Stimulated activated CD8-positive, alpha-beta memory T cell treated with anti-CD3 and anti-CD28 coated beads, Interleukin-12 subunit alpha, Interleukin-12 subunit beta, amount 100 ng/mL, for 4 hours (primary cell): ENCODE data around the gene PARP14.
"Not testable (repeated sequence)": the region's sequence is repeated elsewhere in the genome, so short reads cannot be mapped to it uniquely, and the experiment has no call there.

Source experiments
- DNase-seq: peaks from one replicate; pipeline ENCODE4 v3.0.0-alpha.2; 2020; ENCODE audit warnings: low read depth

The PARP14 gene, protein sequence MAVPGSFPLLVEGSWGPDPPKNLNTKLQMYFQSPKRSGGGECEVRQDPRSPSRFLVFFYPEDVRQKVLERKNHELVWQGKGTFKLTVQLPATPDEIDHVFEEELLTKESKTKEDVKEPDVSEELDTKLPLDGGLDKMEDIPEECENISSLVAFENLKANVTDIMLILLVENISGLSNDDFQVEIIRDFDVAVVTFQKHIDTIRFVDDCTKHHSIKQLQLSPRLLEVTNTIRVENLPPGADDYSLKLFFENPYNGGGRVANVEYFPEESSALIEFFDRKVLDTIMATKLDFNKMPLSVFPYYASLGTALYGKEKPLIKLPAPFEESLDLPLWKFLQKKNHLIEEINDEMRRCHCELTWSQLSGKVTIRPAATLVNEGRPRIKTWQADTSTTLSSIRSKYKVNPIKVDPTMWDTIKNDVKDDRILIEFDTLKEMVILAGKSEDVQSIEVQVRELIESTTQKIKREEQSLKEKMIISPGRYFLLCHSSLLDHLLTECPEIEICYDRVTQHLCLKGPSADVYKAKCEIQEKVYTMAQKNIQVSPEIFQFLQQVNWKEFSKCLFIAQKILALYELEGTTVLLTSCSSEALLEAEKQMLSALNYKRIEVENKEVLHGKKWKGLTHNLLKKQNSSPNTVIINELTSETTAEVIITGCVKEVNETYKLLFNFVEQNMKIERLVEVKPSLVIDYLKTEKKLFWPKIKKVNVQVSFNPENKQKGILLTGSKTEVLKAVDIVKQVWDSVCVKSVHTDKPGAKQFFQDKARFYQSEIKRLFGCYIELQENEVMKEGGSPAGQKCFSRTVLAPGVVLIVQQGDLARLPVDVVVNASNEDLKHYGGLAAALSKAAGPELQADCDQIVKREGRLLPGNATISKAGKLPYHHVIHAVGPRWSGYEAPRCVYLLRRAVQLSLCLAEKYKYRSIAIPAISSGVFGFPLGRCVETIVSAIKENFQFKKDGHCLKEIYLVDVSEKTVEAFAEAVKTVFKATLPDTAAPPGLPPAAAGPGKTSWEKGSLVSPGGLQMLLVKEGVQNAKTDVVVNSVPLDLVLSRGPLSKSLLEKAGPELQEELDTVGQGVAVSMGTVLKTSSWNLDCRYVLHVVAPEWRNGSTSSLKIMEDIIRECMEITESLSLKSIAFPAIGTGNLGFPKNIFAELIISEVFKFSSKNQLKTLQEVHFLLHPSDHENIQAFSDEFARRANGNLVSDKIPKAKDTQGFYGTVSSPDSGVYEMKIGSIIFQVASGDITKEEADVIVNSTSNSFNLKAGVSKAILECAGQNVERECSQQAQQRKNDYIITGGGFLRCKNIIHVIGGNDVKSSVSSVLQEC (N-terminal part only)

DNA sequence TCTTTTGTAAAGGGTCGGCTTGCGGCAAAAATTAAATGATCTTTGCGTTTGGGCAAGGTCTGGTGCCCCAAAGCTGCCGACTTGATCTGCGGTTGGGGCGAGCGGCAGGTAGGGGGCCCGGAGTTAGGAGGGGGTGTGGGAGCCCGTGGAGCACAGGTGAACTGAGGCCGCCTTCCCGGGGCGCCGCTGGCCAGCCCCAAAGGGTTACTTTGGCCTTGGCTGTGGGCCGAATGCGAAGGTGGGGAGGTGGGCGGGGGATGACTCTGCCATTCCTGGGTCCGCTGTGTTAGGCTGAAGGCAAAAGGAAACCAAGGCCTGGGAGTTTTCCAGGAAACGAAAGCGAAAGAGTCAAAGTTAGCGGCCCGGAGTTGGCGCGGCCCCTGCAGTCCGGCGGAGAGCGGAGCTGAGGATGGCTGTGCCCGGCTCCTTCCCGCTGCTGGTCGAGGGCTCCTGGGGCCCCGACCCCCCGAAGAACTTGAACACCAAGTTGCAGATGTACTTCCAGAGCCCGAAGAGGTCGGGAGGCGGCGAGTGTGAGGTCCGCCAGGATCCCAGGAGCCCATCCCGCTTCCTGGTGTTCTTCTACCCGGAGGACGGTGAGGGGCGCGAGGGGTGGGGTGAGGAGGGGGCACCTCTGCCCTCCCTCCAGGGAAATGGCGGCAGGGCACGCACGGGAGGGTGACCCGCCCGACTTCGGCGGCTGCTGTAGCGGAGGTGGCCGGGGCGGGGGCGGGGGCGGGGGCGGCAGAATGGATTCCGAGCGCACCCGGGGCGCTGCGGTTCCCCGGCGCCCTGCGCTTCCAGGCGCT is at the start of gene PARP14:
Gene PARP14, plus strand, starts transcription at position 365 of the 809 bp plus-strand sequence. Its CDS starts 45 bp downstream, at position 410.
- DNase-seq = peak; percentile 52

DNA sequence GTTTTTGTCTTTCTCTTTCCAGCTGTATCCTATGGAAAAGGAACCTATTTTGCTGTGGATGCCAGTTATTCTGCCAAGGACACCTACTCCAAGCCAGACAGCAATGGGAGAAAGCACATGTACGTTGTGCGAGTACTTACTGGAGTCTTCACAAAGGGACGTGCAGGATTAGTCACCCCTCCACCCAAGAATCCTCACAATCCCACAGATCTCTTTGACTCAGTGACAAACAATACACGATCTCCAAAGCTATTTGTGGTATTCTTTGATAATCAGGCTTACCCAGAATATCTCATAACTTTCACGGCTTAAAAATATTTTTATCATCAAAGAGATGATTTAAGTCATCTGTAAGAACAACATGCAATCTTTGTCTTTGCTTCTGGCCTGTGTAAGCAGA is 44.9 kb upstream of the PARP14 start:
- no peak for DNase-seq

DNA sequence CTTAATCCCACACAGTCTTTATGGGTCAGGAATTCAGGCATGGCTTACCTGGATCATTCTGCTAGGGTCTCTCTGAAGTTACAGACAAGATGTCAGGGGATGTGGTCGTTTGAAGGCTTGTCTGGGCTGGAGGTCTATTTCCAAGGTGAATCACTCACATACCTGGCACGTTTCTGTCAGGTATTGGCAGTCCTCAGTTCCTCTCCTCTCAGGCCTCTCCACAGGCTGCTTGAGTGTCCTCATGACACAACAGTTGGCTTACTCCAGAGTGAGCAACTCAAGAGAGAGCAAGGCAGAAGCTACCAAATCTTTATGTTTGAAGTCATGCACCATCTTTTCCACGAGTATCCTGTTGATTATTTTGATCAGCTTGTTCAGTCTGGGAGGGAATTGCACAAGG is 43.9 kb upstream of the PARP14 start:
- no peak for DNase-seq

DNA sequence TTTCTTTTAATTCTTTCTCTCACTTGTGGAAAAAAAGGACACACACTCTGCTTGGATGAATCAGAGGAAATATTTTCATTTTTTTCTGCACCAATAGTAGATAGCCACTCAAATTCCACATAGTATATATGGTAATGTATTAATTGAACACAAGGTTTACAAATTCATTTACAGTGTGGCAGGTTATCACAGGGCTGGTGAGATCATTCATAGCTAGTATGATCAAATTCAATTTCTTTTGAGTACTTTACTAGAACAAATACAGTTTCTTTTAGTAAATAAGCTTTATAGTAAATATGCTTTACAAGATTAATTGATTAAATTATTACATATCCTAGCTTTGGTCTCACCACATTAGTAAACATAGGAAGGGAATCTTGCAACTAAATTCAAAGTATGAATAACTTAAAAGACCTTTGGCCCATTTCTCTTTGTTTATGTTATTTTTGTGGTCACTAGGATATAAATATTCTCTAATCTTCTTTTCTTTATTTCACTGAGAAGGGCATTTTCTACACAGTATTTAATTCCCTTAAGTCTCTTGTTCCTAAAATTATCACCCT is 40.1 kb upstream of the PARP14 start:
- DNase-seq = no peak

DNA sequence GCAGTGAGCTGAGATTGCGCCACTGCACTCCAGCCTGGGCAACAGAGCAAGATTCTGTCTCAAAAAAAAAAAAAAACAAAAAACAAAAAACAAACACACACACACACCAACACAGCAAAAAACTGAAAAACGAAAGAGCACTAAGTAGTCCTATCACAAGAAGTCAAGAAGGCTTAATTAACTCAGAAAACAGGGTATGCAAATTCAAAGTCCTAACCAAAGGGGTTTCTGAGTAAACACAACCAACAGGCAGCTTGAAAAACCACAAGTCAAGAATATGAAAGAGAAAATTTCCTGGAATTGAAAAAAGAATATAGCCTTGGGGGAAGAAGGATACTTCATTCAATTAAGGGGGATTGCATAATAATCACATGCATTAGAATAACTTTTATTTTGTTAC is 37.7 kb upstream of the PARP14 start:
- no peak for DNase-seq

DNA sequence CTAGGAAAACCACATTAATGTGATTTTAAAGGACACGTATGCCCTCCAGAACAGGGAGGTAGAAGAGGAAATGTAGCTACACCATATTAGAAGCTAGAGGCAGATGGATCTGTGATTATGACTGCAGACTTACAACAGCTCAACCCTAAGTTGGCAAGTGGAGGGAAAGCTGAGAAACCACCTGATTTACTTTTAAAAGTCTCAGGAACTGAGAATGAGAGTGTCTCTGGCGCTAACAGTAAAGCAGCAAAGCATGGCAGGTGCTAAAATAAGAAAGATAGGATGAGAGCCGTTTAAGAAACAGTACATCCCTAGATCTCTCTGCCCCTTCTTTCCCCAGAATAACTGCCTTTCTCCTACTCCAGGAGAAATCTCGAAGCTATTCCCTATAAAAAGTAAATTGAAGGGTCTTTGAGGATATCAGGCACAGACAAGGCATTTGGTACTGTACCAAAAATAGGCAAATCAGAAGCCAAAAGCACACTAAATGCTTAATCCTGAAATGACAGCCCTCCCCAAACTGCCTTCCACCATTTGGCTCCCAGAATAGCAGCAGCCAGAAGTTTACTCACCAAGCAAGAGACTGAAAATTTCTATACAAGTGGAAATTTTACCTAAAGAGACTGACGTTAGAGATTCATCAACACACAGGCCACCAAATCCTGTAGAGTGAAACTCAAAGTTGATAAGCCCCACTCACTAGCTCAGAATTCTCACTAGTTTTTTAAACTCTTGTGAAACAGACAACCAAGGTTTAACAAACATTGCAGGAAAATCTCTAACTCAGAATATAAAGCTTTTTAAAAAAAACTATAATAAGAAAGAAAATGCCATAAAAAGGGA is 34.3 kb upstream of the PARP14 start:
- DNase-seq = no peak

DNA sequence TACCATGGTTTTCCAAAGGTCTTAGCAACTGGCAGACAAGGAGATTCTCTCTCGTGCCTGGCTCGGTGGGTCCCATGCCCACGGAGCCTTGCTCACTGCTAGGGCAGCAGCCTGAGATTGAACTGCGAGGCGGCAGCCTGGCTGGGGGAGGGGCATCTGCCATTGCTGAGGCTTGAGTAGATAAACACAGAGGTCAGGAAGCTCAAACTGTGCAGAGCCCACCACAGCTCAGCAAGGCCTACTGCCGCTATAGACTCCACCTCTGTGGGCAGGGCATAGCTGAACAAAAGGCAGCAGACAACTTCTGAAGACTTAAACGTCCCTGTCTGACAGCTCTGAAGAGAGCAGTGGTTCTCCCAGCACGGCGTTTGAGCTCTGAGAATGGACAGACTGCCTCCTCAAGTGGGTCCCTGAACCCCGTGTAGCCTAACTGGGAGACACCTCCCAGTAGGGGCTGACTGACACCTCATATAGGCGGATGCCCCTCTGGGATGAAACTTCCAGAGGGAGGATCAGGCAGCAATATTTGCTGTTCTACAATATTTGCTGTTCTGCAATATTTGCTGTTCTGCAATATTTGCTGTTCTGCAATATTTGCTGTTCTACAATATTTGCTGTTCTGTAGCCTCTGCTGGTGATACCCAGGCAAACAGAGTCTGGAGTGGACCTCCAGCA is 29.3 kb upstream of the PARP14 start:
- not testable (repeated sequence) for DNase-seq

DNA sequence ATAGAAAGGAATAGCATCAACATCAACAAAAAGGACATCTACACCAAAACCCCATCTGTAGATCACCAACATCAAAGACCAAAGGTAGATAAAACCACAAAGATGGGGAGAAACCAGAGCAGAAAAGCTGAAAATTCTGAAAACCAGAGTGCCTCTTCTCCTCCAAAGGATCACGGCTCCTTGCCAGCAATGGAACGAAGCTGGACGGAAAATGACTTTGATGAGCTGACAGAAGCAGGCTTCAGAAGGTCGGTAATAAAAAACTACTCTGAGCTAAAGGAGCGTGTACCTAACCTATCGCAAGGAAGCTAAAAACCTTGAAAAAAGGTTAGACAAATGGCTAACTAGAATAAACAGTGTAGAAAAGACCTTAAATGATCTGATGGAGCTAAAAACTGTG is 28.7 kb upstream of the PARP14 start:
- DNase-seq = not testable (repeated sequence)

DNA sequence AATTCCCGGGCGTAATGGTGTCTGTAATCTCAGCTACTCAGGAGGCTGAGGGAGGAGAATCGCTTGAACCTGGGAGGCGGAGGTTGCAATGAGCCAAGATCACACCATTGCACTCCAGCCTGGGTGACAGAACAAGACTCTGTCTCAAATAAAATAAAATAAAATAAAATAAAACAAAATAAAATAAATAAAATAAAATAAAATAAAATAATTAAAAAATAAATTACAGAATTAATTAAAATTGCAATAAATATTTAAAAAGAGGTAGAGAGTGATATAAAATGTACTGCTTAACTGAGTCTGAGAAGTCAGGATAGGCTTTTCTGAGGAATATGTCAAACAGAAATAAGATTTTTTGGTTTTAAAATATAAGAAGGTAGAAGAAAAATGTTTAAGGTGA is 22.3 kb upstream of the PARP14 start:
- DNase-seq = not testable (repeated sequence)

DNA sequence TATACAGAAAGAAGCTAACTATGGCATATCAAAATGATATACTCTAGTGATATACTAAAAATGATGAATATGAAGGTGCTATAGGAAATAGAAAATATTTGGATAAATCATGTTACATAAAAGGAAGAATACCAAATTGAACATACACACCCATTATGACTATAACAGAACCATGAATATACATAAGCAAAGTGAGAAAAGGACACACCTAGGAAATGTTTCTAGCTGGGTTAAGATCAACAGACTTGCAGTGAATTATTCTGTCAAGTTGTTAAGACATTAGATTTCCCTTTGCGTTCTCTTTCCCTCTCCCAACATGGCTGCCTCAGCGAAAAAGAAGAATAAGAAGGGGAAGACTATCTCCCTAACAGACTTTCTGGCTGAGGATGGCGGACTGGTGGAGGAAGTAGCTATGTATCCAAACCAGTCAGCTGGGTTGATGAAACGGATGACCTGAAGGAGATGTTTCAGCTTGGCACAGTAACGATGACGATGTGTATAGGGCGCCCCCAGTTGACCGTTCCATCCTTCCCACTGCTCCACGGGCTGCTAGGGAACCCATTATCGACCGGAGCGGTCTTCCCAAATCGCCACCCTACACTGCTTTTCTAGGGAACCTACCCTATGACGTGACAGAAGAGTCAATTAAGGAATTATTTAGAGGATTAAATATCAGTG is 20.2 kb upstream of the PARP14 start:
- DNase-seq = no peak

DNA sequence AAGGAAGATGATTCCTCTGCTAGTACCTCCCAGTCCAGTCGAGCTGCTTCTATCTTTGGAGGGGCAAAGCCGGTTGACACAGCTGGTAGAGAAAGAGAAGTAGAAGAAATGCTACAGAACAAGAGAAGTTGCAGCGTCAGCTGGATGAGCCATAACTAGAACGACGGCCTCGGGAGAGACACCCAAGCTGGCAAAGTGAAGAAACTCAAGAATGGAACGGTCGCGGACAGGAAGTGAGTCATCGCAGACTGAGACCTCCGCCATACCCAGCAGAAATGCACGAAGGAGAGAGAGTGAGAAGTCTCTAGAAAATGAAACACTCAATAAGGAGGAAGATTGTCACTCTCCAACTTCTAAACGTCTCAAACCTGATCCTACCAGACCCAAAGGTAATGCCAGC is 19.0 kb upstream of the PARP14 start:
- no peak for DNase-seq

DNA sequence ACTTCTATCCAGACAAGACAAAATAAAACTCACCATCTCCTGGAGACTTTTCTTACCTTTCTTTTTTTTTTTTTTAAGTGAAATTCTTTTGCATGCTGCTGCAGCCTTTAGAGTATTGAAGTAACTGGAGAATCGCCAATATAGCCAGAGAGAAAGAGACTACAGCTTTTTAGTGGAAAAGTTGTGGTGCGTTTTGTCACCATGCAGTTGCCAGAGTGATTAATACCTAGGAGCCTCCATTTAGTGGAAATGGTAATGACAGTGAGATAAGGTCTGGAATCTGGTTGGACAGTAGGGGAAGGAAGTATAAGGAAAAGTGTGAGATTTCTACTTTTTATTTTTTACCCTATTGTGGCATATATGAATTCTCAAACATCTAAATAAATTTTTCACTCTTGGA is 18.1 kb upstream of the PARP14 start:
- no peak for DNase-seq

DNA sequence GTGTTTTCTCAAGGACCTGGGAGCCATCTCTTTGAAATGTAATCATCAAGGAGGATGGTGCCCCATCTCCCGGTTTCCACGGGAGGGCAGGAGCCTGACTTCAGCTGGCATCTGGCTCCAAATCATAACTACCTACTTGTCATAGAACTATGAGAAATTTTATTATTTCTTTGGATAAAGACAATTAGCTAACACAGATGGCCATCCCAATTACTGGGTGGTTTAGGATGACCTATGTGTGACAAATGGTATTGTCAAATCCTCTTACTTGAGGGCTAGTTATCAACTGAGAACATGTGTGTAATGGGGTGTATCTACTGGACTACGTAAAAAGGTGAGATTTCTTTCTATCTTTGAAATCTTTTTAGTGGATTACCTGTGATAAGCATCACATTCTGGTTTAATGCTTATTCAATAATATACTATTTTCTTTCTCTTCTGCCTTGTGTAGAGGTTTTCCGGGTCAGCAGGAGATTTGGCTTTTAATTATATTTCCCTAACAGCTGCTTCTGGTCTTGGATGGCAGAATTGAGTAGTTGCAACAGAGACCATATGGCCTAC is 15.3 kb upstream of the PARP14 start:
- DNase-seq = no peak

DNA sequence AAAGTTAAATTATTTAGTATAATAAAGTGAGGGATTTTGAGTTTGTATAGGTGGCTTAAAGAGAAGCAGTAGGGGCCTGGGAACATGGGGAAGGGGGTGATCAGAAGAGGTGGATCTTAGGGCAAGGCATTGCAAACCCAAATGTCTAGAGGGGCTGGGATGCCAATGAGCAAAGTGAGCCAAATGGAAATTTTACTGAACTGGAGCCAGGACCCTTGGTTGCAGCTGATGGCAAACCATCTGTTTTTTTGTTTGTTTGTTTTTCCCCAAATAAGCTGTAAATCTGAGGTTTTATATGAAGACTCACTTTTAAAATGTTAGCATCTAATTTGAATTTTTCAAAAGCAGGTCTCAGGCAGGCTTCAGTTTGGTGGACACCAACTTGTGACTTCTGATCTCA is 14.8 kb upstream of the PARP14 start:
- no peak for DNase-seq

DNA sequence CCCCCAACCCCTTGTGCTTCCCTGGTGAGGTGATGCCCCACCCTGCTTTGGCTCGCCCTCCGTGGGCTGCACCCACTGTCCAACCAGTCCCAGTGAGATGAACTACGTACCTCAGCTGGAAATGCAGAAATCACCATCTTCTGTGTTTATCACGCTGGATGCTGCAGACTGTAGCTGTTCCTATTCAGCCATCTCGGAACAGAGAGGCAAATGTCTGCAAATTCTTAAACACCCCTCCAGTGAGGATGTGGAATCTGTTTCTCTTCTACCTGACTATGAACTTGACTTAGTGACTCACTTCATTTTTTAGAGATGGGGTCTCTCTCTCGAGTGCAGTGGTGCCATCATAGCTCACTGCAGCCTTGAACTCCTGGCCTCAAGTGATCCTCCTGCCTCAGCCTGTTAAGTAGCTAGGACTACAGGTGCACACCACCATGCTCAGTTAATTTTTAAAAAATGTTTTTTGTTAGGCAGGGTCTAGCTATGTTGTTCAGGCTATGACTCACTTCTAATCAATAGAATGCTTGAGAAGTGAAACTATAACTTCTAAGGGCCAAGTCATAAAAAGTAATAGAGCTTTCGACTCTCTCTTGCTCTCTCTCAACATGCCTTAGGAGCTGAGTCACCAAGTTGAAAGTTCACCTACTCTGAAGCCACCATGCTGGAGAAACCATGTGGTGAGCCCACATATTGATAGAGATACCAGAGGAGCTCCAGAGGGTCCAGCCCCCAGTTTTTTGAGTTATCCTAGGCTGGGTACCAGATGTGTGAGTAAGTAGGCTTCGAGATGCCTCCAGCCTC is 11.5 kb upstream of the PARP14 start:
- no peak for DNase-seq

DNA sequence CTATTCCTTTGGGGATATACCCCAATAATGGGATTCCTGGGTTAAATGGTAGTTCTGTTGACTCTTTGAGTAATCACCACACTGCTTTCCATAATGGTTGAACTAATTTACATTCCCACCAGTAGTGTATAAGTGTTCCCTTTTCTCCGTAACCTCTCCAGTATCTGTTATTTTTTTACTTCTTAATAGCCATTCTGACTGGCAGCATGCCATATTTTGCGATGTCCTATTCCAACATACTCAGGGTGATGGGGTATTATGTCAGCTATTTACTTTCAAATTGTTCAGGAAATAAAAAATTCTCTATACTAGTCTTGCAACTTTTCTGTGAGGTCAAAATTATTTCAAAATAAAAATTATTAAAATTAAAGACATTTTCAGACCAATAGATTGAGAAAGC is 9.1 kb upstream of the PARP14 start:
- DNase-seq = no peak

DNA sequence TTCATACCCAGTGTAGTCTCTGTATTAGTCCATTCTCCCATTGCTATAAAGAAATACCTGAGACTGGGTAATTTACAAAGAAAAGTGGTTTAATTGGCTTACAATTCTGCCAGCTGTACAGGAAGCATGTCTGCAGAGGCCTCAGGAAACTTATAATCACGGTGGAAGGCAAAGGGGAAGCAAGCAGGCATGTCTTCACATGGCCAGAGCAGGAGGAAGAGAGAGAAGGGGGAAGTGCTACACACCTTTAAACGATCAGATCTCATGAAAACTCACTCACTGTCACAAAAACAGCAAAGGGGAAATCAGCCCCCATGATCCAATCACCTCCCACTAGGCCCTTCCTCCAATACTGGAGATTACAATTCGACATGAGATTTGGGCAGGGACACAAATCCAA is 6.3 kb upstream of the PARP14 start:
- no peak for DNase-seq

DNA sequence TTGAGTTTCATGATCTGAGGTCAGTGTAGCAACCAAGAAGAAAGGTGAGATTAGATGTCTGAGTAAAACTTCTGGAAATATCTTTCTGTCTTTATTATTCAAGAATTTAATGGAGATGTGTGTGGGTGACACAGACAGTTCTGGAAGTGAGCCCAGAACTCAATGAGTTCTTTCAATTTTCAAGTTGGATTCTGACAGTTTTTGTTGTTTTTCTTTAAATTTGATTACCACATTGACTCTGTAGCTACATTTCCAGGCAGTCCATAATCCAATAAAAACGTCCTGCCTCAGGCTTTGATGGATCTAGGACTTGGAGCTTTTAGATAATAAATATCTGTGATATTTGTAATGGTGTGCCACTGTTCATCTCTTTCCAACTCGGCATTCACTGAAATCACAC is 3.9 kb upstream of the PARP14 start:
- no peak for DNase-seq
